H1 (cell line): ENCODE measurements around the gene CDK2. TPM values are rescaled to one million over a fixed set of nuclear protein-coding genes. Genes with fewer than 3 reads are reported as not detected.

Source experiments
- CTCF ChIA-PET: fragments of 300-600 bp; sonication (Branson Sonifier 250); formaldehyde crosslinking; loops from one replicate; lab custom pipeline; 2021; ENCODE audit not compliant: partially characterized antibody; lab: Charles Lee
- POLR2A ChIA-PET: fragments of 300-600 bp; sonication (Branson Sonifier 250); formaldehyde crosslinking; loops from one replicate; lab custom pipeline; 2021; ENCODE audit warnings: inconsistent platforms; ENCODE audit not compliant: partially characterized antibody; lab: Charles Lee
- DNase-seq, 2 experiments: peaks; one replicate each; pipeline versions ENCODE4 v3.0.0 to v3.0.0-alpha.2; 2010 to 2022; ENCODE audit warnings: low spot score in 2 of 2, low read depth in 1 of 2, mixed read lengths in 1 of 2
- FAIRE-seq: peaks from 2 replicates; lab custom pipeline; 2011; peaks lifted over from hg19 to GRCh38; lab: Jason Lieb, UNC
- H2AFZ ChIP-seq: 2 replicates; pipeline ENCODE4 v1.8.1; 2012; ENCODE audit warnings: low read length, inconsistent platforms
- H2AK5ac ChIP-seq: 2 replicates; pipeline ENCODE4 v1.6.1; 2013; ENCODE audit warnings: low read depth, low read length
- H2BK120ac ChIP-seq: replicated peaks from 2 replicates; pipeline ENCODE3; 2013; ENCODE audit warnings: low read depth, low read length, inconsistent platforms
- H2BK12ac ChIP-seq: 2 replicates; pipeline ENCODE4 v1.6.1; 2013; ENCODE audit warnings: low read depth, low read length
- H2BK15ac ChIP-seq: 2 replicates; pipeline ENCODE4 v1.6.1; 2013; ENCODE audit warnings: low read length
- H2BK20ac ChIP-seq: 2 replicates; pipeline ENCODE4 v1.6.1; 2013; ENCODE audit warnings: low read length
- H2BK5ac ChIP-seq: 2 replicates; pipeline ENCODE4 v1.6.1; 2013; ENCODE audit warnings: low read depth, low read length
- H3K14ac ChIP-seq: 2 replicates; pipeline ENCODE4 v1.6.1; 2013; ENCODE audit warnings: inconsistent platforms; ENCODE audit not compliant: insufficient read length
- H3K18ac ChIP-seq: 2 replicates; pipeline ENCODE4 v1.6.1; 2013; ENCODE audit warnings: low read length; ENCODE audit errors: extremely low read depth
- H3K23ac ChIP-seq: 2 replicates; pipeline ENCODE4 v1.6.1; 2013; ENCODE audit warnings: inconsistent platforms; ENCODE audit not compliant: insufficient read length
- H3K23me2 ChIP-seq: 2 replicates; pipeline ENCODE4 v1.6.1; 2013; ENCODE audit warnings: low read depth, low read length
- H3K27ac ChIP-seq: 2 replicates; pipeline ENCODE4 v1.6.1; 2011; ENCODE audit warnings: low read depth, low read length, inconsistent platforms
- H3K27me3 ChIP-seq, 4 experiments: replicated peaks in 1 of 4; 1 replicate in 1 of 4; 2 replicates in 3 of 4; pipeline versions ENCODE4 v1.6.1 to v1.8.1; 2011 to 2013; ENCODE audit warnings: low read length in 3 of 4, mild to moderate bottlenecking in 3 of 4, inconsistent platforms in 2 of 4, mixed read lengths in 2 of 4, moderate library complexity in 1 of 4; ENCODE audit not compliant: control insufficient read depth in 3 of 4, insufficient read depth in 3 of 4; ENCODE audit errors: extremely low read depth in 1 of 4
- H3K36me3 ChIP-seq, 4 experiments: 2 replicates each; pipeline versions ENCODE4 v1.6.1 to v1.8.1; 2011 to 2013; ENCODE audit warnings: mild to moderate bottlenecking in 4 of 4, low read length in 3 of 4, moderate library complexity in 2 of 4, control low read depth in 1 of 4, inconsistent platforms in 1 of 4; ENCODE audit not compliant: insufficient read depth in 4 of 4, control insufficient read depth in 2 of 4
- H3K4ac ChIP-seq: replicated peaks from 2 replicates; pipeline ENCODE3; 2013; ENCODE audit warnings: low read length, low read depth, mixed read lengths, inconsistent platforms; ENCODE audit not compliant: insufficient read length
- H3K4me1 ChIP-seq, 4 experiments: replicated peaks in 1 of 4; 1 replicate in 1 of 4; 2 replicates in 3 of 4; pipeline versions ENCODE4 v1.6.1 to v1.8.1; 2011 to 2013; ENCODE audit warnings: low read length in 3 of 4, inconsistent platforms in 2 of 4, mixed read lengths in 1 of 4; ENCODE audit not compliant: insufficient read depth in 4 of 4, control insufficient read depth in 3 of 4
- H3K4me2 ChIP-seq, 2 experiments: 2 replicates each; pipeline versions ENCODE4 v1.6.1 to v1.8.1; 2011 to 2013; ENCODE audit warnings: low read depth in 2 of 2, low read length in 2 of 2, control low read depth in 1 of 2, inconsistent platforms in 1 of 2, mild to moderate bottlenecking in 1 of 2; ENCODE audit not compliant: insufficient read depth in 1 of 2
- H3K4me3 ChIP-seq, 4 experiments: fragments of 200-600, 300-600 bp in 1 of 4; sonication (generic), shearing (Covaris generic), sonication (Bioruptor Twin) in 1 of 4; 2 replicates each; pipeline versions ENCODE4 v1.5.1 to v1.8.1; 2011 to 2016; ENCODE audit warnings: low read length in 4 of 4, low read depth in 3 of 4, control low read depth in 2 of 4, inconsistent platforms in 2 of 4, mild to moderate bottlenecking in 2 of 4, mixed read lengths in 1 of 4, moderate library complexity in 1 of 4; ENCODE audit not compliant: insufficient read depth in 2 of 4; ENCODE audit errors: extremely low read depth in 1 of 4
- H3K56ac ChIP-seq: replicated peaks from 2 replicates; pipeline ENCODE3; 2013; ENCODE audit warnings: low read depth, mild to moderate bottlenecking, mixed read lengths, low read length, inconsistent platforms; ENCODE audit not compliant: insufficient read length
- H3K79me1 ChIP-seq: 2 replicates; pipeline ENCODE4 v1.6.1; 2013; ENCODE audit warnings: low read depth, low read length, control low read depth
- H3K79me2 ChIP-seq, 2 experiments: 2 replicates each; pipeline versions ENCODE4 v1.6.1 to v1.8.1; 2012 to 2013; ENCODE audit warnings: low read length in 2 of 2, mild to moderate bottlenecking in 2 of 2, inconsistent platforms in 1 of 2; ENCODE audit not compliant: insufficient read depth in 2 of 2, control insufficient read depth in 1 of 2
- H3K9ac ChIP-seq, 4 experiments: replicated peaks in 1 of 4; 1 replicate in 1 of 4; 2 replicates in 3 of 4; pipeline versions ENCODE4 v1.6.1 to v1.8.1; 2011 to 2013; ENCODE audit warnings: low read depth in 3 of 4, low read length in 3 of 4, control low read depth in 2 of 4, mild to moderate bottlenecking in 2 of 4, moderate library complexity in 2 of 4, inconsistent platforms in 1 of 4; ENCODE audit errors: extremely low read depth in 1 of 4
- H3K9me3 ChIP-seq, 2 experiments: 2 replicates each; pipeline versions ENCODE4 v1.6.1 to v1.8.1; 2012 to 2013; ENCODE audit warnings: mild to moderate bottlenecking in 2 of 2, moderate library complexity in 2 of 2, control low read depth in 1 of 2, inconsistent platforms in 1 of 2, low read depth in 1 of 2, low read length in 1 of 2, mixed read lengths in 1 of 2; ENCODE audit not compliant: insufficient read depth in 2 of 2
- H4K20me1 ChIP-seq, 2 experiments: replicated peaks in 1 of 2; 2 replicates each; pipeline versions ENCODE3 to v1.8.1; 2011 to 2013; ENCODE audit warnings: inconsistent platforms in 2 of 2, low read length in 2 of 2, mild to moderate bottlenecking in 1 of 2; ENCODE audit not compliant: insufficient read depth in 2 of 2, control insufficient read depth in 1 of 2
- H4K5ac ChIP-seq: 2 replicates; pipeline ENCODE4 v1.6.1; 2013; ENCODE audit warnings: low read length, low read depth, mixed read lengths, inconsistent platforms; ENCODE audit not compliant: insufficient read length
- H4K8ac ChIP-seq: 2 replicates; pipeline ENCODE4 v1.8.0; 2013; ENCODE audit warnings: mild to moderate bottlenecking, moderate library complexity, low read length, inconsistent platforms; ENCODE audit not compliant: insufficient read depth; ENCODE audit errors: extremely low read depth
- H4K91ac ChIP-seq: replicated peaks from 2 replicates; pipeline ENCODE3; 2013; ENCODE audit warnings: low read length, mixed read lengths, inconsistent platforms; ENCODE audit not compliant: insufficient read length
- CTBP2 ChIP-seq: IDR thresholded peaks from 2 replicates; pipeline ENCODE4 v1.7.0; 2011; ENCODE audit warnings: borderline replicate concordance, mild to moderate bottlenecking, moderate library complexity, mixed read lengths, low read length; ENCODE audit not compliant: insufficient read depth, insufficient read length
- CTCF ChIP-seq, 3 experiments: IDR thresholded peaks; 1 replicate in 2 of 3; 2 replicates in 1 of 3; pipeline versions ENCODE4 v1.5.1 to v1.6.1; 2011; ENCODE audit warnings: low read length in 3 of 3, mild to moderate bottlenecking in 3 of 3, inconsistent platforms in 2 of 3, low read depth in 1 of 3, moderate library complexity in 1 of 3; ENCODE audit not compliant: insufficient read depth in 1 of 3; ENCODE audit errors: control extremely low read depth in 1 of 3
- FOSL1 ChIP-seq: IDR thresholded peaks from 2 replicates; pipeline ENCODE4 v1.6.1; 2011; ENCODE audit warnings: mild to moderate bottlenecking, low read depth, low read length, moderate library complexity; ENCODE audit not compliant: insufficient read depth
- HDAC2 ChIP-seq, 2 experiments: fragments of 300-600 bp in 1 of 2; sonication (generic) in 1 of 2; IDR thresholded peaks; 2 replicates each; pipeline ENCODE4 v1.6.1; 2011 to 2012; ENCODE audit warnings: low read depth in 2 of 2, low read length in 2 of 2, mild to moderate bottlenecking in 2 of 2, moderate library complexity in 2 of 2, borderline replicate concordance in 1 of 2, inconsistent platforms in 1 of 2
- TBP ChIP-seq: IDR thresholded peaks from 2 replicates; pipeline ENCODE4 v1.6.1; 2011; ENCODE audit warnings: low read depth, low read length, improper control_type of control experiment
- TCF12 ChIP-seq: IDR thresholded peaks from 2 replicates; pipeline ENCODE4 v1.6.1; 2011; ENCODE audit warnings: low read depth, mild to moderate bottlenecking, low read length
- TEAD4 ChIP-seq: IDR thresholded peaks from 2 replicates; pipeline ENCODE4 v1.6.1; 2012; ENCODE audit warnings: low read depth, low read length, inconsistent platforms, mixed read lengths
- USF2 ChIP-seq: IDR thresholded peaks from 2 replicates; pipeline ENCODE4 v1.6.1; 2011; ENCODE audit warnings: low read length, improper control_type of control experiment
- WGBS, 2 experiments: shearing (Covaris generic) in 1 of 2; methylation state at CpG; one replicate each; pipeline versions ENCODE4 v1.1.6 to v1.1.7; 2013 to 2015; ENCODE audit warnings: low lambda C conversion rate in 2 of 2, mixed read lengths in 2 of 2, inconsistent platforms in 1 of 2, low coverage in 1 of 2, missing lambda C conversion rate in 1 of 2; ENCODE audit not compliant: insufficient replicate concordance in 2 of 2, insufficient coverage in 1 of 2, insufficient read length in 1 of 2; ENCODE audit errors: extremely low coverage in 1 of 2, missing lambda C conversion rate in 1 of 2; 5-methylcytosine and 5-hydroxymethylcytosine counted together
- polyA plus RNA-seq, 7 experiments: library from polyadenylated mRNA; depleted of rRNA in 3 of 7; stranded (reverse) in 5 of 7; unstranded in 2 of 7; fragments of >200 nt in 5 of 7; fragments of 200-250 nt in 2 of 7; gene quantifications; 1 replicate in 5 of 7; 2 replicates in 1 of 7; 4 replicates in 1 of 7; pipeline versions ENCODE4 v1.2.1 to v1.2.3, GENCODE V29; 2011 to 2013; ENCODE audit warnings: missing spikeins in 2 of 7, mixed read lengths in 2 of 7
- total RNA-seq: library from RNA; stranded (reverse); fragmentation: NEBNext Ultra II Directional; extraction: Animal tissue kit (Norgen Biotek cat#: 25700); gene quantifications from 2 replicates; pipeline ENCODE4 v1.2.1, GENCODE V29; 2021

The CDK2 gene
- total and polyA plus RNA-seq, 2 of the 8 experiments (the other 6 are each of a cell fraction or from before 2014, with no cell fraction given), result 39.4 to 42.5 TPM

GRCh38 chr12:55972456-55972855 lies 5.8 kb downstream of the CDK2 start:
- ChIA-PET CTCF (interaction anchor here (1.7 kb wide), 1 partner anchor 12 kb away, joined by 6 read pairs; no protein-coding TSS in a partner anchor), POLR2A (no interaction called here)
- Histone ChIP-seq H3K9me3 (no peaks in the 10 kb centered on the region), H2BK20ac (no peak overlapping the region), H3K36me3 (peaks cover 2 to 29% (median 14%) of the 10 kb centered on the region in 4 experiments; a peak in 5 of 8 replicates), H2BK15ac (no peak overlapping the region), H3K18ac (no peak overlapping the region), H3K79me1 (peaks cover 2% of the 10 kb centered on the region; the same call in 1 of the 2 replicates), H3K27ac (no peak overlapping the region), H3K23me2 (peaks cover 8% of the 10 kb centered on the region), H3K4me3 (peak overlapping the region in 3 of 4 experiments; percentile 39 to 61 (median 41); a peak in 2 of 8 replicates), H3K23ac (no peak overlapping the region), H3K79me2 (peaks cover 3 to 36% of the 10 kb centered on the region in 2 experiments; a peak in 3 of 4 replicates), H3K27me3 (no peaks in the 10 kb centered on the region), H4K8ac (no peak overlapping the region), H3K14ac (no peak overlapping the region), H3K4me2 (peak overlapping the region; percentile 90 to 96), H3K56ac (no peak overlapping the region), H2BK120ac (no peak overlapping the region), H3K4ac (no peak overlapping the region), H4K20me1 (peaks cover 0 to 2% of the 10 kb centered on the region in 2 experiments), H3K9ac (no peak overlapping the region; a peak in 1 of 7 replicates), H2AFZ (no peak overlapping the region), H4K5ac (no peak overlapping the region), H2BK5ac (no peak overlapping the region), H3K4me1 (peaks cover 0 to 7% (median 1%) of the 10 kb centered on the region in 4 experiments; a peak in 4 of 7 replicates), H2AK5ac (no peak overlapping the region), H2BK12ac (no peak overlapping the region), H4K91ac (no peak overlapping the region)
- TF ChIP-seq TEAD4, result no peak
- no peak for TF ChIP-seq USF2
- no peak for TF ChIP-seq HDAC2 (IDR thresholded peaks at IDR 0.05; ENCODE audit: borderline replicate concordance in 1 of 2, low read depth in 2 of 2, low read length in 2 of 2)
- no peak for TF ChIP-seq CTBP2
- TF ChIP-seq TCF12, result no peak
- no peak for TF ChIP-seq FOSL1
- no peak for TF ChIP-seq TBP
- TF ChIP-seq CTCF (IDR thresholded peaks at IDR 0.05; ENCODE audit: control extremely low read depth in 1 of 3, insufficient read depth in 1 of 3, low read depth in 1 of 3, low read length in 3 of 3), result no peak
- no peak for DNase-seq
- 89% methylated on average over 1 of the region's 1 CpG; no CpG with 5 or more reads in 1 of the 2 experiments for WGBS, 2 experiments
- no peak for FAIRE-seq
